GM19463 (cell line): ENCODE data around the gene ENTPD2.
"Not testable (repeated sequence)": the region's sequence is repeated elsewhere in the genome, so short reads cannot be mapped to it uniquely, and the experiment has no call there.

Source experiments
- ATAC-seq: cut with Tn5 transposase; IDR thresholded peaks from one replicate; pipeline ENCODE4 v1.9.1; 2021; ENCODE audit warnings: mild to moderate bottlenecking, moderate library complexity; ENCODE audit not compliant: unreplicated experiment

ENTPD2 gene

GRCh38 chr9:137065336-137065967, 11.6 kb upstream of the ENTPD2 start:
- no peak for ATAC-seq

GRCh38 chr9:137064880-137065164, 11.0 kb upstream of the ENTPD2 start:
- no peak for ATAC-seq

GRCh38 chr9:137064027-137064879, 10.4 kb upstream of the ENTPD2 start:
- ATAC-seq: no peak

GRCh38 chr9:137063311-137064026, 9.6 kb upstream of the ENTPD2 start:
- no peak for ATAC-seq

GRCh38 chr9:137062798-137063197, 8.9 kb upstream of the ENTPD2 start:
- not testable (repeated sequence) for ATAC-seq

GRCh38 chr9:137062384-137062783, 8.5 kb upstream of the ENTPD2 start:
- no peak for ATAC-seq

- no peak for ATAC-seq
Observed at GRCh38 chr9:137058521-137059234, 4.8 kb upstream of the ENTPD2 start.

GRCh38 chr9:137057545-137057944, 3.7 kb upstream of the ENTPD2 start:
- no peak for ATAC-seq

- ATAC-seq: no peak
Observed at GRCh38 chr9:137056739-137057415, 3.0 kb upstream of the ENTPD2 start.

- no peak for ATAC-seq
Observed at GRCh38 chr9:137055385-137056364, 1.8 kb upstream of the ENTPD2 start.

GRCh38 chr9:137054932-137055384, 1.1 kb upstream of the ENTPD2 start:
- no peak for ATAC-seq

- no peak for ATAC-seq
Observed at GRCh38 chr9:137052998-137053943, 590 bp downstream of the ENTPD2 start.

GRCh38 chr9:137052293-137052692, 1.6 kb downstream of the ENTPD2 start:
- ATAC-seq: no peak

GRCh38 chr9:137051145-137051724, 2.6 kb downstream of the ENTPD2 start:
- no peak for ATAC-seq

- no peak for ATAC-seq
Observed at GRCh38 chr9:137050570-137050969, 3.3 kb downstream of the ENTPD2 start.

GRCh38 chr9:137049544-137050449, 4.1 kb downstream of the ENTPD2 start:
- ATAC-seq: no peak
